ENCODE results near the gene TMEM59. TPM values are rescaled to one million over a fixed set of nuclear protein-coding genes. Genes with fewer than 3 reads are reported as not detected.
"Not testable (repeated sequence)": the region's sequence is repeated elsewhere in the genome, so short reads cannot be mapped to it uniquely, and the experiment has no call there.

The TMEM59 gene
- polyA plus RNA-seq, 1 donor = 357 TPM

- no peak for DNase-seq
Observed at GRCh38 chr1:54054438-54054749, 1.4 kb upstream of the TMEM59 start.

DNA sequence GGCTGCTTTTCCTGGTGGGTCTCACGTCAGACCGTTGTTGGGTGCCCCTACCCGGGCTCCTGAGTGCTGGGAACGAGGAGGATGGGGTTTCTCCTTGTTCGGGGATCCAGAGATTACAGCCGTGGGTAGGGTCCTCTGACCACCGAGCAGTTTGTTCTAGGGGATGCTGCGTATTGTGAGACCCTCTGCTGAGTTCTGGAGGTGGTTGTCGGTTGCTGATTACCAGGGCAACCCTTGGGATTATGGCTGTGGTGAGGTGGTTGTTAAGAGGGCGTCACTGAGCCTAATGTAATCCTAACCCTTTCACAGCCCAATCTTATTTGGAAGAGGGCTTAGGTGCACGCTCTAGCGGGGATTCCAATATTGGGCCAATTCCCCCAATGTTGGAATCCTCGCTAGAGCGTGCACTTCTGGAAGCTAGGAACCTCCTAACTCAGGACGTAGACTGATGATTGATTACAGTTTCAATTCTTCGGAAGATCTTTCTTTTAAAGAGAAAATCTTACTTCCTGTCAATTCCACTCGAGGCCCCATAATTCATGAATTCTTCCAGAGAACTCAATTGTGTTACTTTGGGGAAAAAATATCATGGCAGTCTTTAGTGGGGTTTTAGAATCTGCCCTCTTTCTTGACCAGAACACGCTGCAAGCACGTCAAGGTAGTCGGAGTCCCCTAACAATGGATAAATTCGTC lies 887 bp upstream of the TMEM59 start:
- no peak for DNase-seq

DNA sequence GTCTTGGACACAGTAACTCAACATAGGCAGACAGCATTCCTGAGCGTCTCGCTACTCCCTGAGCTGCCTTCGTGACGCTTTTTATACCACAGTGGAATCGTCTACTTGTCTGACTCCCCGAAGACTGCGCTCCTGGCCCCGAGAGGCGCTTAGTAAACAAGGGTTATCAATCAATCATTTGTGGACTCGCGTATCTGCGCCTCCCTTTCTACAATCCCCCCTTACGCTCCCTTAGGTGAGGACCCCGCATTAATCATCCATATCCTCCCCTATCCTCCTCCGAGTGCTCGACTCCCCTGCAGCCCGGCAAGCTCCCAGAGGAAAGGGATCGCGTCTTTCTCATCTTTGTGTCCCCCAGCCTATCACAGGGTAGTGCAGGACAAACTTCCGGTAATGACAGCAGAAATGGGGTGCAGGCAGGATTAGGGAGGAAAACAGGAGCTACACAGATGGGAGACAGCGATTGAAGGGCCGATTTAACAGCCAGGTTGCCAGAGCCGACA lies 522 bp downstream of the TMEM59 start:
- DNase-seq = peak; percentile 60

GRCh38 chr1:54051933-54052430 lies 1.0 kb downstream of the TMEM59 start:
- DNase-seq = no peak

- DNase-seq = not testable (repeated sequence)
Observed at GRCh38 chr1:54050435-54050834, 2.6 kb downstream of the TMEM59 start.

DNA sequence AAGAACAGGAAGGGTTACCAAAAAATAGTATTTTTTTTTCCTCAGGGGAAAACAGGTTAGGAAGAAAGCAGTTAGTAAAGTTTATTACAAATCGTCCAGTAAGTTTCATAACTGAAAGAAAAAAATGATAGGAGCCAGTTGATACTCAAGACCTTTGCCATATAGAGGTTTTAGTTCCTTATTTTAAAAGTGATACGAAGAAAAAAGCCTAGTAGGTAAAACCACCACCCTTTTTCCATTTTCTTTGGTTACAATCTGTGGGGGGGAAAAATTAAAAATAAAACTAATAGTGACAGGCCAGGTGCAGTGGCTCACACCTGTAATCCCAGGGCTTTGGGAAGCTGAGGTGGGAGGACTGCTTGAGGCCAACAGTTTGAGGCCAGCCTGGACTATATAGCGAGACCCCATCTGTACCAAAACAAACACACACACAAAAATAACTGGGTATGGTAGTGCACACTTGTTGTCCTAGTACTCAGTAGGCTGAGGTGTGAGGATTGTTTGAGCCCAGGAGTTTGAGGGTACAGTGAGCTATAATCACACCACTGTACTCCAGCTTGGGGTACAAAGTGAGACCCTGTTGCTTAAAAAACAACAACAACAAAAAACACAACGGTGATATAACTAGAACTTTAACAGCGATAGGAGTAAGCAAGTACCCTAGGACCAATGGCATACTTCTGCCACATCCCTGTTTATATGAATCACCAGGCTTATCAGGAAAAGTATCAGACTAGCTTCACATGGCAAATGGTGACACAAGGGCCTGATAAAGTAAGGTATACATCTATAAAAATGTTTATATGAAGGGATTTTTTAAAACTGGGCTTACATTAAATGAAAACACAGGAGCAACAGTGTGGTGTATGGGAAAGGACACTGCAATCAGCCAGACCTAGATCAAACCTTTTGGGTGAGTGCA lies 5.4 kb downstream of the TMEM59 start:
- DNase-seq = no peak

DNA sequence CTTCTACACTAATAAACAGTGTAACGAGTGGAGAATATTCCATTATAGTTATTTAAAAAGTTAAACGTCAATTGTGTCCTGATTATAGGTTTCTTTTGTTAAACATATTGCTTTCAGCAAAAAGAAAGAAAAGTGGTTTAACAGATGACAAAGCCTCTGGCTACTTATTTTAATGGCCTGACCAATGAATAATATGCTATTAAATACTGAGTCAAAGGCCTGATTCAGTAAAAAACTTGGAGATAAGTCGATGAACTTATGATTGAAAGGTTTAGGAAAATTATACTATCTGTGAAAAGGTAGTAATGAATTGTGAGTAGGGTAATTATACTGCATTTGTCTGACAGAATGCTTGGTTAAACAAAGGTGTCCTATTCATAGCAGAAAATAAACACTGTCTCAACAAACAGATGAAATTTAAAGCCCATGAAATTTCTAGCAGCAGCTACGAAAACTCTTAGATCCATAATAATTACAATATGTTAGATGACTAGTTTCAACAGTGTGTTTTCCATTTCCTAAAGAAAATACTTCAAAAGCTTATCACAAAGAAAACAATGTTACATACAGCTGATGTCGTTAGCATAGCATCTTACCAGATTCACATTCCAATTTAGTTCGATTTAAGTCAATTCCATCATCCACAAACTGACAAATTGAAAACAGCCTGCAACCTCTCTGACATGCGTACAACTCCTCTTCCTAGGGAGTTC lies 6.2 kb downstream of the TMEM59 start:
- DNase-seq = no peak

GRCh38 chr1:54045496-54045895 lies 7.5 kb downstream of the TMEM59 start:
- DNase-seq = no peak

DNA sequence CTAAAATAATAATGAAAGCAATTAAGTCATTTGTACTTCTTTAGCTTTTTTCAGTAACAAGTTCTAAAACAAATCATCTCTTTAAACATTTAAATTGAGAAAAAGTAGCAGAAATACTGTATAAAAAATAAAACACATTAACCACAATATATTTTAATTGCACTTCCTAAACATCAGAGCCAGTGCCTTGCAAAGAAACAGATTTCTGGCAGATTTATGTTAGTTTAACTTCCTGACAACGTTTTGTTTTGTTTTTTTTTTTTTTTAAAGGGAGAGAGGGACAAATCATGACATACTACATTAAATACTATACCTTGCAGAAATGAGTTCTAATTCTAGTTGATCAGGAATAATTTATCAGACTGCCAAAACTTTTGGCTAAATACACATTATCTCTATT lies 11.2 kb downstream of the TMEM59 start:
- no peak for DNase-seq

DNA sequence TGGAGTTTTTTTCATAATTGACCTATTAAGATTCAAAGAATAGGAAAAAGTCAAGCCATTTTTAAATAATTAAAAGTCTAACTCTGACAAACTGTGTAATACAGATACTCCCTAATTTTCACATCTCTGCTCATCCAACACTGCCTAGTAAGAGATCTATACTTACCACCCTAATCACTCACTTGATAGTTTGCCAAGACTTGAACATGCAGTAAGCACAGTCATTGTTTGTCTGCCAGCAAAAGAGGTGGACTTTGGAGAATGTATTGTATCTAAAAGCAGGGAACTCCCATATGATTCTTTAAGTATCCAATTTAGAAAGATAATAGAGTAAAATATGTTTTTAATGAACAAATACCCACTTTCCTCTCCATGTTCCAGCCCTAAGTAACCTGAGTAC lies 15.5 kb downstream of the TMEM59 start:
- no peak for DNase-seq

GRCh38 chr1:54028306-54029251 lies 24.4 kb downstream of the TMEM59 start:
- no peak for DNase-seq

DNA sequence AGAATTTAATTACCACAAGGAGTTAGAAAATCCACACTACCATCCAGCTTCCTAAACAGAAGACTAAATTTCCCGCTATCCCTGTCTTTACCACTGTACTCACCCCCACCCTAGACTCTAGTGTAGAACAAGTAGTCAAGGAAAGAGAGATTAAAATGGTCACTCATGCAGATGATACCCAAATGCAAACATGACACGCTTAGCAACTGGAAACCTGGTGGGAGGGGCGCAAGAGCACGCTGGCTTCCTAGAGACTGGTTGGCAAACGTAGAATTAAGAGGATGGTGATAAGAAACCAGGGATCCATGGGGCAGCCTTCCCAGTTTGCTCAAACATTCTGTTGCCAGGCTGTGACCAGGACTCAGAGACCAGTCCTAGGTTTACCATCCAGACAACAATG lies 25.2 kb downstream of the TMEM59 start:
- no peak for DNase-seq

DNA sequence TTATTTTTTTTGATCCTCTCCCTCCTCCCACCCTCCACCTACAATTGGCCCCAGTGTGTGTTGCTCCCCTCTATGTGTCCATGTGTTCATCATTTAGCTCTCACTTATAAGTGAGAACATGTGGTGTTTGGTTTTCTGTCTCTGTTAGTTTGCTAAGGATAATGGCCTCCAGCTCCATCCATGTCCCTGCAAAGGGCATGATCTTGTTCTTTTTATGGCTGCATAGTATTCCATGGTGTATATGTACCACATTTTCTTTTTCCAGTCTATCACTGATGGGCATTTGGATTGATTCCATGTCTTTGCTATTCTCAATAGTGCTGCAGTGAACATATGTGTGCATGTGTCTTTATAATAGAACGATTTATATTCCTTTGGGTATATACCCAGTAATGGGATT lies 28.2 kb downstream of the TMEM59 start:
- DNase-seq = not testable (repeated sequence)

DNA sequence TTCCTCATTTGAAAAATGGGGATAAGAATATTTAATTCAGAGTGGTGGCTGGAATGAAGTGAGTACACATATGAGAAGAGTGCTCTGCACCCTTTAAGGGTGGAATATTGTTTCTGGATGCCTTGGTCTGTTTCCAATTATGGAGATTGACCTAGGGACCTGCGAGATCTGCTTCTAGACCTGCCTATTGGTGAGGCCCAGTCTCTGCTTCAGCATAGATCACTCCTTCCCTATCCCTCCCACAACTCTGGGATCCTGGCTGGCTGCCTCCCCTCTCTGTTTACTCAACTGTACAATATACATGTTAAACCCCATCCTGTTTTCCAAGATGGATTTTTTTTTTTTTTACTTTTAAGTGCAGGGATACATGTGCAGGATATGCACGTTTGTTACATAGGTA lies 28.6 kb downstream of the TMEM59 start:
- DNase-seq = no peak

- DNase-seq = not testable (repeated sequence)
Observed at GRCh38 chr1:54019562-54020176, 33.3 kb downstream of the TMEM59 start.

DNA sequence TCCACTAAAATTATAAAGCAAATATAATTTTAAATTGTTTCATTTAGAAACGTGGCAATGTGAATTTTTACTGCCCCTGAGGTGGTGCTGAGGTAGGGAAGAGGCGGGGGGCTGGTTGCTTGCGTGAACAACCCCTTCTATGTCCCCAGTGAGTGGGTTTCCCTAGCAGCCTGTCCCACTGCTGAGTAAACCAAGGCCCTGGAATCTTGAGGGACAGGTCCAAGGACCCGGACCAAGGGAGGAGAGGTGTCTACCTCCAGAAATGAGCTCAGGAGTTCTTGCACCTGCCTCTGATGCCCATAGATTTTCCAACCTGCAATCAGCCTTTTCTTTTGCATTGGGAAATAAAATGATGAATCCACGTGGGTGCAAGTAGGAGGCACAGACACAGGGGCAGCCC lies 34.4 kb downstream of the TMEM59 start:
- no peak for DNase-seq

- DNase-seq = no peak
Observed at GRCh38 chr1:54017979-54018378, 35.0 kb downstream of the TMEM59 start, which contains the start of gene LDLRAD1. TSS of gene LDLRAD1 (minus strand) at chr1:54018186. CDS start at chr1:54018112, 74 bp downstream.

- no peak for DNase-seq
Observed at GRCh38 chr1:54016343-54017282, 36.4 kb downstream of the TMEM59 start.

GRCh38 chr1:54014009-54014629 lies 38.9 kb downstream of the TMEM59 start:
- DNase-seq = no peak

Data from left kidney (tissue), 2 donors.